Neural cell (in vitro differentiated cells): ENCODE data around the gene H19.

Source experiments
- EP300 ChIP-seq: fragments of 450-650 bp; conservative IDR thresholded peaks from 2 replicates; pipeline ENCODE4 v1.6.1; 2014; ENCODE audit warnings: antibody characterized with exemption, mild to moderate bottlenecking, moderate library complexity; ENCODE audit not compliant: poor library complexity, severe bottlenecking
- EZH2 ChIP-seq: fragments of 200-600, 300-800 bp; shearing (Covaris generic), sonication (generic); IDR thresholded peaks from 2 replicates; pipeline ENCODE4 v1.6.1; 2014; ENCODE audit warnings: antibody characterized with exemption, low read length, borderline replicate concordance, mild to moderate bottlenecking; ENCODE audit not compliant: insufficient read depth, poor library complexity, severe bottlenecking
- MXI1 ChIP-seq: fragments of 450-650 bp; conservative IDR thresholded peaks from 2 replicates; pipeline ENCODE4 v1.6.1; 2014; ENCODE audit warnings: antibody characterized with exemption, mild to moderate bottlenecking; ENCODE audit not compliant: poor library complexity, severe bottlenecking
- POLR2AphosphoS5 ChIP-seq: IDR thresholded peaks from 2 replicates; pipeline ENCODE4 v1.6.1; 2012
- RAD21 ChIP-seq: fragments of 450-650 bp; conservative IDR thresholded peaks from 2 replicates; pipeline ENCODE4 v1.6.1; 2014; ENCODE audit warnings: antibody characterized with exemption, mild to moderate bottlenecking, moderate library complexity
- SMC3 ChIP-seq: fragments of 450-650 bp; conservative IDR thresholded peaks from 2 replicates; pipeline ENCODE4 v1.6.1; 2014; ENCODE audit warnings: antibody characterized with exemption, mild to moderate bottlenecking, moderate library complexity; ENCODE audit not compliant: poor library complexity
- TAF1 ChIP-seq: IDR thresholded peaks from 2 replicates; pipeline ENCODE4 v1.6.1; 2012; ENCODE audit warnings: low read depth
- TF ChIP-seq, protein P1 (sequence below): fragments of 450-650 bp; IDR thresholded peaks from 2 replicates; pipeline ENCODE4 v1.5.1; 2014; ENCODE audit warnings: antibody characterized with exemption, mild to moderate bottlenecking, moderate library complexity; ENCODE audit not compliant: poor library complexity, severe bottlenecking
- TF ChIP-seq, protein P2 (sequence below): IDR thresholded peaks from 2 replicates; pipeline ENCODE4 v1.6.1; 2012; ENCODE audit warnings: borderline replicate concordance

DNA sequence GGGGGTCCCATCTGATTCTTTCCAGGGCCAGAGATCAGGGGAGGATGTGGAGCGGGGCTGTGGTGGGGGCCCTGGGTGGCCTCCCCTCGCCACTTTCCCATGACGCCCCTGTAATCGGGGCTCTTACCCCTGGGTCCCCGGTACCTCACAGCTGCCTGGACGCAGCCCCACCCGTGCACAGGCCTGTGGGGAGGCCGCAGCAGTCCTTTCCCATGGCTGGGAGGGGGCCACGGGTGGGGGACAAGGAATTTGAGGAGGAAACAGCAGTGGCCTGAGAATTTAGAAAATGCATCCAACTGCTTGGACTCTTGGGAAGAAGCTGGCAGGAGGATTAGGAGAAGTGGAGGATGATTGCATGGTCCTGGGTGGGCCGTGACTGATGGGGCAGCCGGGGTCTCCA is 18.0 kb downstream of the H19 start:
- TF ChIP-seq, protein P1, sequence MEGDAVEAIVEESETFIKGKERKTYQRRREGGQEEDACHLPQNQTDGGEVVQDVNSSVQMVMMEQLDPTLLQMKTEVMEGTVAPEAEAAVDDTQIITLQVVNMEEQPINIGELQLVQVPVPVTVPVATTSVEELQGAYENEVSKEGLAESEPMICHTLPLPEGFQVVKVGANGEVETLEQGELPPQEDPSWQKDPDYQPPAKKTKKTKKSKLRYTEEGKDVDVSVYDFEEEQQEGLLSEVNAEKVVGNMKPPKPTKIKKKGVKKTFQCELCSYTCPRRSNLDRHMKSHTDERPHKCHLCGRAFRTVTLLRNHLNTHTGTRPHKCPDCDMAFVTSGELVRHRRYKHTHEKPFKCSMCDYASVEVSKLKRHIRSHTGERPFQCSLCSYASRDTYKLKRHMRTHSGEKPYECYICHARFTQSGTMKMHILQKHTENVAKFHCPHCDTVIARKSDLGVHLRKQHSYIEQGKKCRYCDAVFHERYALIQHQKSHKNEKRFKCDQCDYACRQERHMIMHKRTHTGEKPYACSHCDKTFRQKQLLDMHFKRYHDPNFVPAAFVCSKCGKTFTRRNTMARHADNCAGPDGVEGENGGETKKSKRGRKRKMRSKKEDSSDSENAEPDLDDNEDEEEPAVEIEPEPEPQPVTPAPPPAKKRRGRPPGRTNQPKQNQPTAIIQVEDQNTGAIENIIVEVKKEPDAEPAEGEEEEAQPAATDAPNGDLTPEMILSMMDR, result no peak
- TF ChIP-seq EP300 (no peak), POLR2AphosphoS5 (no peak), SMC3 (no peak), EZH2 (no peak), RAD21 (no peak), TAF1 (no peak), MXI1 (no peak)
- TF ChIP-seq, protein P2, sequence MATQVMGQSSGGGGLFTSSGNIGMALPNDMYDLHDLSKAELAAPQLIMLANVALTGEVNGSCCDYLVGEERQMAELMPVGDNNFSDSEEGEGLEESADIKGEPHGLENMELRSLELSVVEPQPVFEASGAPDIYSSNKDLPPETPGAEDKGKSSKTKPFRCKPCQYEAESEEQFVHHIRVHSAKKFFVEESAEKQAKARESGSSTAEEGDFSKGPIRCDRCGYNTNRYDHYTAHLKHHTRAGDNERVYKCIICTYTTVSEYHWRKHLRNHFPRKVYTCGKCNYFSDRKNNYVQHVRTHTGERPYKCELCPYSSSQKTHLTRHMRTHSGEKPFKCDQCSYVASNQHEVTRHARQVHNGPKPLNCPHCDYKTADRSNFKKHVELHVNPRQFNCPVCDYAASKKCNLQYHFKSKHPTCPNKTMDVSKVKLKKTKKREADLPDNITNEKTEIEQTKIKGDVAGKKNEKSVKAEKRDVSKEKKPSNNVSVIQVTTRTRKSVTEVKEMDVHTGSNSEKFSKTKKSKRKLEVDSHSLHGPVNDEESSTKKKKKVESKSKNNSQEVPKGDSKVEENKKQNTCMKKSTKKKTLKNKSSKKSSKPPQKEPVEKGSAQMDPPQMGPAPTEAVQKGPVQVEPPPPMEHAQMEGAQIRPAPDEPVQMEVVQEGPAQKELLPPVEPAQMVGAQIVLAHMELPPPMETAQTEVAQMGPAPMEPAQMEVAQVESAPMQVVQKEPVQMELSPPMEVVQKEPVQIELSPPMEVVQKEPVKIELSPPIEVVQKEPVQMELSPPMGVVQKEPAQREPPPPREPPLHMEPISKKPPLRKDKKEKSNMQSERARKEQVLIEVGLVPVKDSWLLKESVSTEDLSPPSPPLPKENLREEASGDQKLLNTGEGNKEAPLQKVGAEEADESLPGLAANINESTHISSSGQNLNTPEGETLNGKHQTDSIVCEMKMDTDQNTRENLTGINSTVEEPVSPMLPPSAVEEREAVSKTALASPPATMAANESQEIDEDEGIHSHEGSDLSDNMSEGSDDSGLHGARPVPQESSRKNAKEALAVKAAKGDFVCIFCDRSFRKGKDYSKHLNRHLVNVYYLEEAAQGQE, result no peak
